NCI-H146 (cell line): Measurements from ENCODE around the gene DNASE1L2.
"Not testable (repeated sequence)": the region's sequence is repeated elsewhere in the genome, so short reads cannot be mapped to it uniquely, and the experiment has no call there.

Experiments used
- DNase-seq: peaks from one replicate; lab custom pipeline; 2025; lab: John Stamatoyannopoulos, UW

DNASE1L2 gene

GRCh38 chr16:2203119-2203688 is 33.0 kb upstream of the DNASE1L2 start:
- not testable (repeated sequence) for DNase-seq

- DNase-seq = no peak
These were observed 31.7 kb upstream of the DNASE1L2 start for GRCh38 chr16:2204416-2205103.

GRCh38 chr16:2205104-2205966 is 30.9 kb upstream of the DNASE1L2 start, which contains the start of gene MLST8:
Gene MLST8 (plus strand): TSS chr16:2205454. CDS start chr16:2206086, 632 bp downstream.
- peak; percentile 84 for DNase-seq

DNA sequence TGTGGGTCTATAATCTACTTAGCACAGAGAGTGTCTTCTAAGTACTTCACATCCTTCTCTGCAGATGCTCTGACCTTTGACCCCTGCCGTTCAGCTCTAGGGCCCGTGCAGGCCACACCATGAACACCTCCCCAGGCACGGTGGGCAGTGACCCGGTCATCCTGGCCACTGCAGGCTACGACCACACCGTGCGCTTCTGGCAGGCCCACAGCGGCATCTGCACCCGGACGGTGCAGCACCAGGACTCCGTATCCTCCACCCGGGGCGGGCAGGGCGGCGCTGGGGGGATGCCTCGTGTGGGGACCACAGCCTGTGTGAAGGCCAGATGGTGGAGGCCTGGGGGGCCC is 30.3 kb upstream of the DNASE1L2 start:
- DNase-seq = no peak

DNA sequence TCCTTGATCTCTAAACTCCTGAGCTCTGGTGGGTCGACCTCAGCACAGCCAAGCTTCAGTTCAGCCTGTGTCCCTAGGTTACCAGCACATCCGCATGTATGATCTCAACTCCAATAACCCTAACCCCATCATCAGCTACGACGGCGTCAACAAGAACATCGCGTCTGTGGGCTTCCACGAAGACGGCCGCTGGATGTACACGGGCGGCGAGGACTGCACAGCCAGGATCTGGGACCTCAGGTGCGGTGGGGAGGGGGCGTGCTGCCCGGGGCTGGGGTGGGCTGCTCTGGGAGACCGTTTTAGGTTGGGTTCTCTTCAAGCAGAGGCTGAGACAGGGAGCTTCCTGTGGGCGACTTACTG is 29.8 kb upstream of the DNASE1L2 start:
- no peak for DNase-seq

DNA sequence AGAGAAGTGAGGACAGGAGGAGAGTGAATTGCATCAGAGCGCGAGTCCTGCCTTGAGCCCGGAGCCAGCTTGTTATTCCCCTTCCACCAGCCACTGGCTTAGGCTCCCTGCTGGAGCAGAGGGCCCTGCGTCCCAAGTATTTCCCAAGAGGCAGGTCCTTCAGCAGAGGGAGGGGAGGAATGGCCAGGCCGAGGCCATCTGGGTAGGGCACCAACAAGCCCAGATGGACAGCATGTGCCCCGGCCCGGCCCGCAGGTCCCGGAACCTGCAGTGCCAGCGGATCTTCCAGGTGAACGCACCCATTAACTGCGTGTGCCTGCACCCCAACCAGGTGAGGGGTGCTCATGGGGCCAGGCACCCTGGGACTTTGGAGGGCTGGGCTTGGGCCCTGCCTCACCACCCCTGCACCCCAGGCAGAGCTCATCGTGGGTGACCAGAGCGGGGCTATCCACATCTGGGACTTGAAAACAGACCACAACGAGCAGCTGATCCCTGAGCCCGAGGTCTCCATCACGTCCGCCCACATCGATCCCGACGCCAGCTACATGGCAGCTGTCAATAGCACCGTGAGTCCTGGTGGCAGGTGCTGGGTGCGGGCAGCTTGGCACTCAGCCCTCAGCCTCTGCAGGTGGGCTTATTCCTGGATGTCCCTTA is 29.3 kb upstream of the DNASE1L2 start:
- no peak for DNase-seq

GRCh38 chr16:2207872-2208271 is 28.4 kb upstream of the DNASE1L2 start:
- DNase-seq = no peak

DNA sequence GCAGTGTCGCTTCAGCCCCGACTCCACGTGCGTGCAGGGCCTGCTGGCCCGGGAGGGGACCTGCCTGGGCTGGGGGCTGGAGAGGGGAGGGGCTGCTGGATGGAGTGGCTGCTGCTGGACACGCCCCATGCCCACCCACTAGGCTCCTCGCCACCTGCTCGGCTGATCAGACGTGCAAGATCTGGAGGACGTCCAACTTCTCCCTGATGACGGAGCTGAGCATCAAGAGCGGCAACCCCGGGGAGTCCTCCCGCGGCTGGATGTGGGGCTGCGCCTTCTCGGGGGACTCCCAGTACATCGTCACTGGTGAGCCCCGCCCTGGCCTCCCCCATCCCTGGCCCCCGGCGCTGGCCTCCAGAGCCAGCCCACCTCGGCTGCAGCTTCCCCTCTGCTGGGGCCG is 27.9 kb upstream of the DNASE1L2 start:
- no peak for DNase-seq

DNA sequence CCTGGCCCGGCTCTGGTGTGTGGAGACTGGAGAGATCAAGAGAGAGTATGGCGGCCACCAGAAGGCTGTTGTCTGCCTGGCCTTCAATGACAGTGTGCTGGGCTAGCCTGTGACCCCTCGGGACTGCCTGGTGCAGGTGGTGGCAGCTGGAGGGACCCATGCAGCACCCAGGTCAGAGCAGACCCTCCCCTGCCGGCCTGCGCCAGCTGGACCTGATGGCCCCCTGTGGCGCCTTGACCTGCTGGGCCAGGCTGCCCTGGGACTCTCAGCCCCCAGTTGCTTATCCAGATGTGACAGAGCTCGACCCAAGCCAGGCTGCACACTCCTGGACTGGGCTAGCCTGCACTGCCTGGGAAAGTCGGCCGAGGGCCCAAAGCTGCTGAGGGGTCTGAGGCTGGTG is 27.5 kb upstream of the DNASE1L2 start:
- DNase-seq = no peak

GRCh38 chr16:2209258-2210008 is 26.8 kb upstream of the DNASE1L2 start:
- no peak for DNase-seq

DNA sequence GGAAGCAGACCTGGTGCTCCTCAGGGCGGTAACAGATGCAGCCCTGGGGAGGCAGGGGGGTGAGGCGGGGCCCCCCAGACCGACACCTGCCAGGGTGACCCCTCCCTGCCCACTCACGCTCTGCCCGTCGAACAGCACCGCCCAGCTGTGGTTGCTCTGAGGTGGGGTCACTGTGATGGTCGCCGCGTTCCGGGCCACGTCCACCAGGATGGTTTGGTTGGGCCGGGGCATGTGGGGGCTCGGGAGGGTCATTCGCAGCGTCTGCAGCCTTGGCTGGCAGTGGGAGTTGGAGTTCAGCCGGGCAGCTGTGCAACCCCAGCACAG is 26.3 kb upstream of the DNASE1L2 start:
- no peak for DNase-seq

GRCh38 chr16:2210386-2211365 is 25.6 kb upstream of the DNASE1L2 start, which contains the start of gene BRICD5:
Gene BRICD5 (minus strand): TSS chr16:2210863. CDS start chr16:2210833, 30 bp downstream.
- DNase-seq = no peak

- DNase-seq = no peak
These were observed 24.3 kb upstream of the DNASE1L2 start for GRCh38 chr16:2211923-2212347.

GRCh38 chr16:2212362-2213324 is 23.6 kb upstream of the DNASE1L2 start:
- no peak for DNase-seq

DNA sequence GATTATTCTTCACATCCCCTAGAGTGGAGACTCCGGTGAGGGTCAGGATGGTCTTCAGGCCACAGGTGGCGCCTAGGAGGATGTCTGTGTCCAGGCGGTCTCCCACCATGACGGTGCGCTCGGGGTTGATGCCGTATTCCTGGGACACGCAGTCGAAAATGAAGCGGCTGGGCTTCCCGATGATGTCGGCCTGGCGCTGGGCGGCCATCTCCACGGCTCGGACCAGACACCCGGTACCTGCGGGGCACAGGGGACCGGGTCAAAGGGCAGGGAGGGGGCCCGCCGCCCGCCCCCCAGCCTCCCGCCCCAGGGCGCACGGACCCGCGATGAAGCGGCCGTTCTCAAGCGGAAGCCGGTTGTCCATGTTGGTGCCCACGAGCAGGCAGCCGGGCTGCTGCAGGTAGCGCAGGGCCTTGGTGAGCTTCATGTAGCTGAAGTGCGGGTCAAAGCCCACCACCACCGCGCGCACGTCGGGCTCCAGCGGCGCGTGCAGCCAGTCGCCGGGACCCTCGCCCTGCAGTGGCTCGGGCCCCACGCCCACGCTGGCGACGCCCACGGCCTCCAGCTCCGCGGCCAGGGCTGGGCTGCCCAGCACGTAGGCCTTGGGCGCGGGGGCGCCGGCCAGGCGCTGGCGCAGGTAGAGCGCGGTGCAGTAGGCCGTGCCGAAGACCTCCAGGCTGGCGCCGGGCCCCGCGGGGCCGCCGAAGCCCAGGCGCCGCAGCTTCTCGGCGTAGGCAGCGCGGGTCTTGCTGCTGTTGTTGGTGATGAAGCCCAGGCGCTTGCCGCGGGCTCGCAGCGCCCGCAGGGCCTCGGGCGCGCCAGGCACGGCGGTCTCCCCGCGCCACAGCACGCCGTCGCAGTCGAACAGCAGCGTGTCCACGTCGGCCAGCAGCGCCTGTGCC is 22.2 kb upstream of the DNASE1L2 start:
- peak; percentile 69 for DNase-seq

GRCh38 chr16:2214719-2214968 is 21.6 kb upstream of the DNASE1L2 start, which contains the start of gene PGP:
Gene PGP (minus strand): TSS chr16:2214840. CDS start chr16:2214777, 63 bp downstream.
- DNase-seq = no peak

- no peak for DNase-seq
These were observed 19.9 kb upstream of the DNASE1L2 start for GRCh38 chr16:2216330-2216729.

GRCh38 chr16:2223221-2223941 is 12.9 kb upstream of the DNASE1L2 start, which contains the start of gene E4F1:
Gene E4F1 (plus strand): TSS chr16:2223591. CDS start chr16:2223614, 23 bp downstream.
- peak; percentile 100 for DNase-seq
